Stimulated activated CD4-positive, alpha-beta T cell treated with anti-CD3 and anti-CD28 coated beads, Interleukin-2, amount 100 ng/mL, for 24 hours (primary cell): ENCODE data around the gene GUCA2B.

Experiments
- DNase-seq, 2 donors: peaks; one replicate each; pipeline ENCODE4 v3.0.0-alpha.2; 2020

The GUCA2B gene

DNA sequence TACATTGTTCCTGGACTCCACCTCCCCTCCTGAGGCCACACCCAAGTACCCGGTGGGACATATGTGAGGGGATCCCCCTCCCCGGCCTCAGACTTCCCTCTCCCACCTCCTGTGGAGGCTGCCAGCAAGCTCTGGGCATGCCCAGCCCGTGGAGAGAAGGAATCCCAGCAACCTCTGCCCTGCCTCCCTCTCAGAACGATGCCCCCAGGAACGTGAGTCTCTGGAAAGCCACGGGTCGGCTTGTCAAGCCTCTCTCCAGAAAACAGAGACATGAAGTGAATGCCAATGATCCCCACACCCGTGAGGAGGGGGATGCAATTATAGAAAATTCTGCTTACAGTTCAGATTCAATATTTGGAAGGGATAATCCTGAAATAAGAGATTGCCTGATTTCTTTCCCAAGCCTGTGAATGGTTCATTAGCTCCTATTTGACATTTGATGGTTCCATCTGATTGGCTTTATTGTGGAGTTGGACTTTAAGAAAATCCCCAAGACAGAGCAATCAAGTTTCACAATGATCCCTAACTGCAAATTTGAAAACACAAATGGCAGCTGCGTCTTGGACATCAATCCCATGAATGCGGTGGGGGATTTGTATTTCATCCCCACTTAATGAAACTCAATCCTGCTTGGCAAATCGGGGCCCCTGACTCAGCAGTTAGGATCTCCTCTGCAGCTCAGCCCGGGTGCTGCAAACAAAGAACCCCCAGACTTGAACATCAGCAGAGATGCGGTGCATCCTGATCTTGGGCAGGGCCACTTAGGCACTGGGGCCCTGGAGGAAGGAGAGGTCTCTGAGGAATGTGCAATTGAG lies 9.1 kb upstream of the GUCA2B start:
- DNase-seq = peak in 1 of 2 donors; percentile 13

DNA sequence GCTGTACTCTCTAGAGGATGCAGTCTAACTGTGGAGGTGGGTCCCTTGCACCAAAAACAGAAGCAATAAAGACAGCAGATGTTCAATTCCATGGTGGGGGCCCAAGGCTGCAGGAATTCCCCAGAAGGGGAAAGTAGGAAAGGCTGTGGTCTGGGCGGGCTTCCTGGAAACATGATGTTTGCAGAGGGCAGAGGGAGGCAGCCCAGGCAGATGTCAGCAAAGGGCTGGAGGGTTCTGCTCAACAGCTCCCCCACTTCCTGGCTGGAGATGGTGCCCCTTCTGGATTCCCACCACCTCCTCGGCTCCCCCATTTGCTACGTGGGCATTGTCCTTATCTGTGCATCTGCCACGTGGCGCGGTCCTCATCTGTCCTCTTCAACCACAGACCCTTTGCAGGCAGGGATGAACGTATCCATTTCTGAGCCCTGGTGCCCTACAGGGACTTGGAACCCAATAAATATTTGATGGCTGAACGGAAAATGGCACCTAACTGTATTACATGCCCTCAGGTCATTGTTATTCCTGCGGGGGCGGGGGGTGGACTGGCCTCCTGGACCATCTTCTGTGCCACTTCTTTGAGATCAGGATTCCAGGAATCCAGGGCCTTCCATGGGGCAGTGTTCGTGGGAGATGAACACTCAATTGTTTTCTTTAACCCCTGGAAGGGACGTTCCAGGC lies 8.4 kb upstream of the GUCA2B start:
- DNase-seq = peak in 1 of 2 donors; percentile 13

DNA sequence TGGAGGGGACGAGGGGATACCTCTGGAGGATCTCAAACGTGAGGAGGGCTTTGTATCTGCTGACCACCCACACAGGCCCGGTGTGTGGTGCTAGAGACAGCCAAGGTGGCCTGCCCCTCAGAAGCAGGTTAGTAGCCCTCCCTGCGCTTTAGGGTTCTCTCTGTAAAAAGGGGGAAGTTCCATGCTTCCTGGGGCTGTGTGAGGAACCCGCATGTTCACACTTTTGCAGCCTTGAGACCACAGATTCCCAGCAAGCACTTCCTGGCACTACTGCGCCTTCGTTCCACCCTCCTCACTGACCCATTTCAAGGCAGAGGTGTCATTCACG lies 7.9 kb upstream of the GUCA2B start:
- DNase-seq = no peak

DNA sequence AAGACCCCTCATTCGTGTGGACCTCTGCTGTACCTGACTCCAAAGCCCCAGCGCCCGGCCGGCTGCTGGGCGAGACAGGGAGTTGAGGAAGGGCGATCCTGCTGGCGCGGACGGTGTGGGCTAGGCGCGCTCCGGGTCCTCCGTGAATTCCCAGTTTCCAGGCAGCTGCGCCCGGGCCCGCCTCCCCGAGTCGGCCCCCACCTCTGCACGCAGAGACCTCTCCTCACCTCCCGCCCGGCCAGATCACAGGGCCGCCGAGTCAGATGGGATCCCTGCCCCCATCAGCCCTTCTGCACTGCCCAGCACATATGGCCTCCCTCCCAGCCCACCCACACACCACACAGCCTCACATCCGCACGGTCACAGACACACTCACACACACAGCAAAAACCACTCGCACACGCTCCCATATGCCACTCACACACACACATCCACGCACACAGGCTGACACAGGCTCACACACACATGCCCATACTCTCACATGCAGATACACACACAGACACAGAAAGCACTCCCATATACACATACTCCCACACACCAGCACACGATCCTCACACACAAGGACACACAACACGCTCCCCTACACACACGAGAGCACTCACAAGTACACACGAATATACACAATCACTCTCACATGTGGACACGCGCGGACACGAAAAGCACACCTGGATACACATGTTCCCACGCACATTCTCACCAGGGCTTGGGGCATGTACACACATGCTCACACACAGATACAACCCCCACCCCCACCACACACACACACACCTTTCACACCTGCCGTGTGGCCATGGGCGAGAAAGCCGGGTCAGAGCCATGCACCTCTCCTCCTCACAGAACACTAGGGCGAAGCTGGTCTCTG lies 7.2 kb upstream of the GUCA2B start:
- peak in 1 of 2 donors; percentile 17 for DNase-seq

DNA sequence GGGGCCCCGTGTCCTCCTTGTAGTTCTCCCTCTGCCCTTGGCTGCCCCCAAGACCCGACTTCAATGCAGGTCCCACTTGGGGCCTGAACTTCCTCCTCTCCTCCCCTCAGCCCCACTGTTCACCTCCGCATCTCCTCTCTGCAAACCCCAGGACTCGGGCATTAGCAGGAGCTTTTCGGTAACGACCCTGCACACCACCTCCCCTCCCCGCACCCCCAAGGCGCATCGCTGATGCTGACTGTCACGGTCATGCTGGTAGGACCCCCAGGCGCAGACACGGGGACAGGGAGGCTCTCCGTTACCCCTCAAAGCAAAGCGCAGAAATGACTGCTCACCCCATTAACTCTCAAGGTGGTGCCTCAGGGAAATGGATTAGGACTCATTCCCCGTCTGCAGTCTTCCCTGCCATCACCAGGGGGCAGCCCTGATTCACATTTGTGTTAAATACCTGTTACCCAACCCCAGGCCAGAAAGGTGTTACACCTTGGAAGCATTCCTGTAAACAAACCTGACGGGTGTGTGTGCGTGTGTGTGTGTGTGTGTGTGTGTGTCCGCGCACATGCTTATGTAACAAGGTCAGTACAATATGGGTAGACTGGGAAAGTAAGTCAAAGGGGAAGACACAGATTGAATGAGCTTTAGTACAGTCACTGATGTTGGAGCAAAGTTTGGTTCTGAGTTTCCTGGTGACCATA lies 6.4 kb upstream of the GUCA2B start:
- DNase-seq = peak; percentile 76 to 81

DNA sequence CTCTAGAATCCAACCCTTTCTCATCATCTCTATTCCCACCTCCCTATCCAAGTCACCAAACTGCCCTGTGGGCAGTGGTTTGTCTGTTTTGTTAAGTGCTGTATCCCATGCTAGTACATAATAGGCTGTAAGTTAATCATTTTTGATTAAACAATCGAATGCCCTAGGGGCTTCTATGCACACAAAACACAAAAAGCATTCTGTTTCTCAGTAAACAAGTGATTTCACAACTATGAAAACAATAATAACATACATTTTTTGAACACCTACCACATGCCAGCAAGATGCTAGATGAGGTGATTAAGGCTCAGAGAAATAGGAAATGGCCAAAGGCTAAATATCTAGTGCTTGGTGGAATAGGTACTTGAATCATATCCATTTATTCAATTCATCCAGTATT lies 5.0 kb upstream of the GUCA2B start:
- no peak for DNase-seq

DNA sequence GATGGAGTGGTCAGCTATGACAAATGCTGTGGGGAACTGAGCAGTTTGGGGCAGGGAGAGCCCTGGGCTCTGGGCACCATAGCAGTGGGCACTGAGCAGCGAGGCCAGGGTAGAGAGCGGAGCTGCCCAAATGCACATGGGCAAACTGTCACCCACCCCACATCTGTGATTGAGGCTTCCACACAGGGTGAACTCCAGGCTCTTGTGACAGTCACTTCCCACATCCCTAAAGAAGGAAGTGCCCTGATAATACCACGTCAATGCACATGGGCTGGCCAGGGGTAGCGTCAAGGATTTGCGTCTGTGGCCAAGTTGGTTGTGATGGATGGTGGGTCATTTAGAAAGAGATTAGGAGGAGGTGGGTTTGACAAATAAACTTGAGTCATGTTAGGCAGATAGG lies 2.6 kb upstream of the GUCA2B start:
- DNase-seq = no peak

DNA sequence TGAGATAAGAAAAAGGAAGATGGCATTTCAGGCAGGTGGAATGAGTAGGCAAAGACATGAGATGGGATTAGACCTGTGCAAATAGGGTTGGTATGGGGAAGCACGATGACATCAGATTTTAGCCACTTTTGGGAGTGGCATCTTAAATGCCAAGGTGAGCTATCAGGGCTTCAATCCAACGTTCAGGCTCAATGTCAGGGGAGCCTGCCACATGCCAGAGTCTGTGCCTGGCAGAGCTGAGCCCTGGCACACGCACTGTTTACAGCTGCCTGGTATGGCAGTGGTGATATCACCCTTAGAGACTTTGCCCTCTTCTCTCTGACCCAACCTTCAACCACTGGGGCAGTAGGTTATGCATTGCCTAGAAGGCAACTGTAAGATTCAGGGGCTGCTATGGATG lies 1.1 kb upstream of the GUCA2B start:
- DNase-seq = no peak

DNA sequence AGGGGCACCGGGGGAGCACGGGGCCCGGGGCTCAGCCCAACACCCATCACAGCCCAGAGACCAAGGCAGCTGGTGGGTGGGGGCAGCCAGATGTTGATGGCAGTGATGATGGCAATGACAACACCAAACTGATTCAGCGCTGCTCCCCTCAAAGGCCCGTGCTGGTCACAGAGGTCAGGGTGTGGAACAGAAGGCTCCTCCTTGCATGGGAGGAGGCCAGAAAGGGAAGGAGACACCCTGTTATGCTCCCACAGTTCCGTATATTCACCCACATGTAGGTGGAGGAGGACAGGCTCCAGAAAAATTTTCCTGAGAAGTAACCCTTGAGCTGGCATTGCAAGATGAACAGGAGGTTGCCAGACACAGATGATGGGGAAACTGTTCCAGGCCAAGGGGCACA lies 414 bp downstream of the GUCA2B start:
- no peak for DNase-seq

DNA sequence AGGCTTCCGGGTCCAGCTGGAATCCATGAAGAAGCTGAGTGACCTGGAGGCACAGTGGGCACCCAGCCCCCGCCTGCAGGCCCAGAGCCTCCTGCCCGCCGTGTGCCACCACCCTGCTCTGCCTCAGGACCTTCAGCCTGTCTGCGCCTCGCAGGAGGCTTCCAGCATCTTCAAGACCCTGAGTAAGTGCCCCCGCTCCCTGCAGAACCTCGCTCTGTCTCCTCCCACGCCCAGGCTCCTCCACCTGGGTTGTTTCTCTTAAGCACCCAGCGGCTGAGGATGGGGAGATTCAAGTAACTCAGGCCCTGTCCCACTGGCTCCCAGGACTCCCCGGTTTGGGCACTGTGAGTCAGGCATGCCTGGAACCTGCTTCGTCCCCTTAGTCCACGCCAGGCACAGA lies 1.5 kb downstream of the GUCA2B start:
- no peak for DNase-seq

DNA sequence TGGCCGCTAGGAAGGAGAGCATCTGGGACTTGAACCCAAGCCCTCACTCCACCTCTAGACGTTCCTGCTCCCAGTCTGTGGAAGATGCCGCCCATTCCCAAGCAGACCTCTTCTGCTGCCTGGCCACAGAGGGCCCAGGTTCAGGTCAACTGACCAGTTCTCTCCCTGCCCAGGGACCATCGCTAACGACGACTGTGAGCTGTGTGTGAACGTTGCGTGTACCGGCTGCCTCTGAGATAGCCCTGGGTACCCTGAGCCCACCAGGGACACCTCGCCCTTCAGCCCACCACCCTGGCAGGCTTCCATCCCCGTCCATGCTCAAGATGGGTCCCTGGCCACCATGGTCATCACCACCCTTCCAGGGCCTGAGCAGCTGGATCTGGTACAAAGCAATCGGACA lies 2.2 kb downstream of the GUCA2B start:
- DNase-seq = no peak

DNA sequence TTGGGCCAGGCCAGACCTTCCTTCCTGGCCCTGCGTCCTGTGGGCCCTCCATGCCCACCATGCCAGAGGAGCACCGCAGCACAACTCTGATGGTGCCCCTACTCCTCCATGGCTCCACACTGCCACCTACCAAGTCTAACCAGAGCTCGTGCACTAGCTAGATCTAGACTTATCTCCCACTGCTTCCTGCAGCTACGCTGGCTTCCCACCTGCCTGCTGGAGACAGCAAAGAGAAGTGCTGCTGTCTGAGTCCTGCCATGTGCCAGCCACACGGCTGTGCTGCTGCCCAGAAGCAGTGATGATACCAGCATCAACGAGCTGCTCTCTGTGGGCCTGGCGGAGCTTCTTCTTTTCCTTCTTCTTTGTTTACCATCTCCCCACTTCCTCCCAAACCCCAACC lies 4.5 kb downstream of the GUCA2B start:
- peak in 1 of 2 donors; percentile 17 for DNase-seq

DNA sequence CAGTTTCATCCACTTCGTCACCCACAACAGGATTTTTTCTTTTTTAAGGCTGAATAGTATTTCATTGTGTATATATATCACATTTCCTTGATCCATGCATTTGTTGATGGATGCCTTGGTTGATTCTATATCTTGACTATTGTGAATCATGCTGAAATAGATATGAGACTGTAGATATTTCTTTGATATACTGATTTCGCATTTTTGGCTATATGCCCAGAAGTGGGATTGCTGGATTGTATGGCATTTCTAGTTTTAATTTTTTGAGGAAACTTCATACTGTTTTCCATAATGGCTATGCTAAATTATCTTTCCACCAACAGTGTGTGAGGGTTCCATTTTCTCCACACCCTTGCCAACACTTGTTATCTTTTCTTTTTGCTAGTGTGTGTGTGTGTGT lies 5.0 kb downstream of the GUCA2B start:
- DNase-seq = no peak

DNA sequence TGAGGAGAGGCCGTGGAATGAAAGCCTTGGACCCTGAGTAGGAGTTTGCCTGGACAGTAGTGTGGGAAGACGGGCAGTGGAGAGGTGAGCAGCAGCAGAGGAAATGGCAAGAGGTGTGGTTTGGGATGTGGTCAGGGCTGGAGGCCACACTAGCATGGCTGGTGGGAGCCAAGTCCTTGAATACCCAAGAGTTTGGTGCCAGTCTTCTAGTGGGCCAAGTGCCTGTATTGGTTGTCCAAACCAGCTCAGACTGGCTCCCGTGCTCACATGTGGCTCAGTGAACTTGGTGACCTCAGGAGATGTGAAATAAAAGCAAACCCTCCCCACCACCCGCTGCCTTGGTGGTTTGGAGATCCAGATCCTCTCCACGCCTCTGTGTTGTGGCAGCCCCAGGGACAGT lies 9.0 kb downstream of the GUCA2B start:
- no peak for DNase-seq

DNA sequence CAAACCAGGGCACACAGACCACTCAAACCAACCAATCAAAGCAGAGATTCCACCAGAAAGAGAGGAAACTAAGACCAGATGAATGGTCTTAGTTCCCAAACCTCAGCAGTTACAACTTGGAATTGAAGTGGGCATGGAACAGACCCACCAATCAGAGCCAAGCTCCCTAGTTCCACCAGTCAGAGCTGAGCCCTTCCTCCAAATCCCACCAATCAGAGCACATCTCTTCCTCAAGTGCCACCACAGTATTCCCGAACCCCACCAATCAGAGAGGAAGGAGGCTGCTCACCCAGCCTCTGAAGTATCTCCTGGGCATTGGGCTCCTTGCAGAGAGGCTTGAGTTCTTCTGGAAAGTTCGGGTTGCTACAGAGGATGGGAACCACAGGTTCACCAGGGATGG lies 9.9 kb downstream of the GUCA2B start:
- no peak for DNase-seq

DNA sequence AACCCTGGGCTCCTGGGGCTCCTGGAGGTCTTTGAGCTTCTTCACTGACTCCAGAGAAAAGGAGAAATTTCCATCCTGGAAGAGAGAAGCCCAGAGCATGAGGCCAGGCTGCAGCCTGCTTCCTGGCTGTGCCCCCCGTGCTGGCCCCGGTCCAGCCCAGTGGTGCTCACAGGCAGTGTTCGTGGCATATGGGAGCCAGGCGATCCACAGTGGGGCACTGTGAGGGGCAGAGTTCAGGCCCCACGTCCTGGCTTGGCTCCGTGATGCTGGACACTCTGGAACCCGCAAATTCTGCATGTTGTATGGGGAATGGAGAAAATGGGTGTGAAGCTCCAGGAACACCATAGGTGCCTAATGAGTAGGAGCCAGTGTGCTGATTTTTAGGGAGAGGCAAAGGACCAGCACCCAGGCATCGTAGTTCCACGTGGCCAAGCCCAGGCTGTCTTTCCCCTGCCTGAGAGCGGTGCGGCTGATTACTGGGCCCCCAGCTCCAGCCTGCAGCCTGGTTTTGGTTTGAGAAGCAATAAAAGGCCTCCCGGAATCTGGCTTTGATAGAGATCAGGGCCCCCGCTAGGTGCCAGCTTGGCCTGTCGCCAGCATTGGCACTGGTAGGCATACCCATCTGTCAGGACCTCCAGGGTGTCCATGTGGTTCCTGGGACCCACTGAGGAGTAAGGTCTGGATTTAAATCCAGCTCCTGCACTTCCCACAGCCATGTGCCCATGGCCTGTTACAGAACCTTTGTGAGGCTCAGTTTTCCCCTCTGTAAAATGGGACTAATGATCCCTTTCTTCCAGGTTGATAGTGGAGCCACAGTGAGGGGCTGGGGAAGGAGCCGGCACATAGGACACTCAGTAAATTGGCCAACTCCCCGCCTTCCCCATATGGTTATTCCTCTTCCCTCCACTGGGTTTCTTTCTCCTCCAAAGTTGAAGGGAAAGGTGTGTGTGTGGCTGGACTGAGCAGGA lies 10.6 kb downstream of the GUCA2B start:
- DNase-seq = no peak

DNA sequence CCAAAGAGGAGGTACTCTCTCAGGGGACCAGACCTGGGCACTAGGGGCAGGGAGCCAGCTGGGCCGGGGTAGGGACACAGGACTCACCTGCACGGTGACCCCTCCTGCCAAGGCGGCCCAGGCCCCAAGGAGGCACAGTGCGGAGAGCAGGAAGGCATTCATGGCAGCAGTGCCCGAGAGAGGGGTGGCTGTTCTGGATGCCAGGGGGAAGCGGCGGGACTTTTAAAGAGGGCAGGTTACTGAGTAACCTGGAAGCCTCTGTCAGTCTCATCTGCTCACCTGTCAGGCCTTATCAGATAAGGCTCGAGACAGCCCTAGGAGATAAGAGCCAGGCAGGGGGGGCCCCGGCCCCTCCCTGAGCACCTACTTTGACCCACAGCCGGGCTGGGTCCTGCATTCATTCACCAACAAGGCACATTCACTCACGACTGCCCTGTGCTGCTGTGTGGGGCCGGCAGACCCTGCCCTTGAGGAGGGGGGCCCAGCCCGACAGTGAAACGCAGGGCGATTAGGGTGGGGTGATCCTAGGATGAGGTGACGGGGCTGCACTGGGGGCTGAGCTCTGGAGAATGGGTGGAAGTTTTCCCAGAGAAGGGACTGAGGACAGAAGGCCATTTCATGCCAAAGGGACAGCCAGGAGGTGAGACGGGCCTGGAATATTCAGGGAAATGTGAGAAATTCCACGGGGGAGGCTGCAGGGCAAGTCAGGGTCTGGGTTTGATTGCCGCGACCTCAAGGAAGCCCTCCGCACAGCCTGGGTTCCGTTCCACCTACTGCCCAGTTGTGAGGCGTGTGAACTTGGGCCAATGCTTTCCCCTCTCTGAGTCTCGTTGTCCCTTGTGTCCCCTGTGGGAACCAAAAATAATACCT lies 11.6 kb downstream of the GUCA2B start, which contains the start of gene GUCA2A:
Gene GUCA2A (minus strand): TSS at position 195 of the 870 bp plus-strand sequence. CDS start 33 bp downstream, at position 162.
- no peak for DNase-seq

DNA sequence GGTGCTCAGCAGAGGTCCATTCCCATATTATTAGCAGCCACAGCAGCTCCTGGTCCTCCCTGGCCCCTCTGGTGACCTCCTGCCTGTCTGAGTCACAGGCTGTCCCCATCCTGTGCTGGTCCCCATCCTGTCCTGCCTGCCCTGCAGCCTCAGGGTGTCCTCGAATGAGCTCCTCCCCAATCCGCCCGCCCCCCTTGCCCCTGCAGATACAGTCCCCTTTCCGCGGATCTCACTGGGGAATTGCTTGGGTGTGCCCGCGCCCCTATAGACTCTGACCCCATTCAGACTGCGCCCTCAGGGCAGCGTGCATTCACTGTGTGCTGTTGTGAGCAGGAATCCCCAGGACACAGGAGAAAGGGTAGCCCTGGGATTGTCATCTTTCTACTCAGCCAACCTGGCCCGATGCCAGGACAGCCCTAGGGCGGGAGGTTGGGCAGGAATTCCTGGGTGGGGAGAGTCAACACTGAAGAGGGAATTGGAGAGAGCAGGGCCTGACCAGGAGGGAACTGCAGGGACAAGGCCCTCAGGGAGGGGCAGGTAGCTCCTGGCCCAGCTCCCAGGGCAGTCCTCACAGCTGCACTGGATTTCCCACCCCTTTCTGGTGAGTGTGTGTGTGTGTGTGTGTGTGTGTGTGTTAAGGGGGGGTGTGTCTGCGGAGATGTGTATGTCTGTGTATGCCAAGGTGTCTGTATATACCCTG lies 12.5 kb downstream of the GUCA2B start:
- DNase-seq = no peak

DNA sequence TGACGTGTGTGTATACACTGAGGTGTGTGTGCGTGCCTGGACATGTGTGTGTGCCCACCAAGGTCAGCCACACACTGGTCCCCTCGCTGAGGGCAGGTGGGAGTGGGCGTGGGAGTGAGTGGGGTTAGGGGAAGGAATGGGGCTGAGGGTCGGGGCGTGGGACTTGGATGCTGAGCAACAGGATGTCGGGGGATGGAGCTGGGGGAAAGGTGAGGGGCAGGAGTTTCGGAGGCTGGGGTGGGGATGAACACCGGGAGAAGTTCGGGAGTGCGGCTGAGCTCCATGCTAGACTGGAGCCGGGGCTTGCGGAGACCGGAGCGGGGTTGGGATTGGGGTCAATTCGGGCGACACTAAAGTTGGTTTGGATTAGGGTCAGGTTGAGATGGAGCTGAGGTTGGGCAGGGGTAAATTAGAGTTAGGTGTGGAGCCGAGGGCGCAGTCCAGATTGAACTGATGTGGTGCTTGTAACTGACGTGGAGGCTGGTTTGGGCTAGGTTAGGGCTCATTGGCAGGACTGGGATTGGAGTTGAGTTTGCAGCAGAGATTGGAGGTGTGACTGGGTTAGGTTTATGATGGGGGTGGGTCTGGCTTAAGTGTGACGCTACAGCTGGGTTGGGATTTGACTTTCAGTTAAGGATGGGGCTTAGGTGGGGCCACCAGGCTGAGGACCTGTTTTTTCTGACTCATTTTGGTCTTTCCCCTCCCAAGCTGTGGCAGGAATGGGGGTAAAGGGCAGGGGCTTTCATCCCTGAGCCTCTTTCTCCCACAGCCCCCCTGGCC lies 14.6 kb downstream of the GUCA2B start:
- no peak for DNase-seq
